ENCODE measurements around the gene NAALADL2.
"Not testable (repeated sequence)": the region's sequence is repeated elsewhere in the genome, so short reads cannot be mapped to it uniquely, and the experiment has no call there.

The NAALADL2 gene

DNA sequence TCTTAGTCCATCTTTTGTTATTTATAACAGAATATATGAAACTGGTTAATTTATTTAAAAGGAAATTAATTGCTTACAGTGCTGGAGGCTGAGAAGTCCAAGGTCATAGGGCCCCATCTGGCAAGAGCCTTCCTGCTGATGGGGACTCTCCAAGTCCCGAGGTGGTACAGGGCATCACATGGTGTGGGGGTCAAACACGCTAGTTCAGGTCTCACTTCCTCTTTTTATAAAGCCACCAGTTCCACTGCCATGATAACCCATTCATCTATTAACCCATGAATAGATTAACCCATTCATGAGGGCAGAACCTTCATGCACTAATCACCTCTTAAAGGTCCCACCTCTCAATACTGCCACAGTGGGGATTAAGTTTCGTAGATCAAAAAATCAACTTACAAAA is 659.3 kb downstream of the NAALADL2 start:
- Histone ChIP-seq H3K79me2 (ENCODE audit: insufficient read depth, low read depth) (no peaks in the 10 kb centered on the region), H3K36me3 (ENCODE audit: insufficient read depth) (no peaks in the 10 kb centered on the region), H3K4me1 (ENCODE audit: low read depth, poor library complexity, severe bottlenecking) (no peaks in the 10 kb centered on the region), H3K27ac (no peak overlapping the region), H3K27me3 (ENCODE audit: insufficient read depth, low read depth) (no peaks in the 10 kb centered on the region), H3K4me2 (no peak overlapping the region), H2AFZ (ENCODE audit: low read depth) (no peak overlapping the region), H3K4me3 (IDR thresholded peaks at IDR 0.05; ENCODE audit: insufficient read depth, low read depth, low read length) (no peak overlapping the region), H3K9ac (no peak overlapping the region), H4K20me1 (ENCODE audit: insufficient read depth) (no peaks in the 10 kb centered on the region)
- no peak for TF ChIP-seq CTCF (conservative IDR thresholded peaks at IDR 0.05; ENCODE audit: low read depth, low read length)

GRCh38 chr3:175521406-175521805 is 662.3 kb downstream of the NAALADL2 start:
- no peaks in the 10 kb centered on the region for H3K79me2 ChIP-seq (ENCODE audit: insufficient read depth, low read depth)
- H3K27me3 ChIP-seq (ENCODE audit: insufficient read depth, low read depth) = no peaks in the 10 kb centered on the region
- no peak overlapping the region for H2AFZ ChIP-seq (ENCODE audit: low read depth)
- H4K20me1 ChIP-seq (ENCODE audit: insufficient read depth) = no peaks in the 10 kb centered on the region
- H3K27ac ChIP-seq = no peak overlapping the region
- no peak for TF ChIP-seq CTCF (conservative IDR thresholded peaks at IDR 0.05; ENCODE audit: low read depth, low read length)
- H3K9ac ChIP-seq = no peak overlapping the region
- no peak overlapping the region for H3K4me2 ChIP-seq
- H3K36me3 ChIP-seq (ENCODE audit: insufficient read depth) = no peaks in the 10 kb centered on the region
- no peak overlapping the region for H3K4me3 ChIP-seq (IDR thresholded peaks at IDR 0.05; ENCODE audit: insufficient read depth, low read depth, low read length)
- no peaks in the 10 kb centered on the region for H3K4me1 ChIP-seq (ENCODE audit: low read depth, poor library complexity, severe bottlenecking)

GRCh38 chr3:175526191-175526590 is 667.1 kb downstream of the NAALADL2 start:
- Histone ChIP-seq H3K36me3 (ENCODE audit: insufficient read depth) (no peaks in the 10 kb centered on the region), H3K79me2 (ENCODE audit: insufficient read depth, low read depth) (no peaks in the 10 kb centered on the region), H3K27ac (no peak overlapping the region), H2AFZ (ENCODE audit: low read depth) (no peak overlapping the region), H3K4me1 (ENCODE audit: low read depth, poor library complexity, severe bottlenecking) (no peaks in the 10 kb centered on the region), H3K27me3 (ENCODE audit: insufficient read depth, low read depth) (no peaks in the 10 kb centered on the region), H3K9ac (no peak overlapping the region), H3K4me3 (IDR thresholded peaks at IDR 0.05; ENCODE audit: insufficient read depth, low read depth, low read length) (no peak overlapping the region), H3K4me2 (no peak overlapping the region), H4K20me1 (ENCODE audit: insufficient read depth) (no peaks in the 10 kb centered on the region)
- TF ChIP-seq CTCF (conservative IDR thresholded peaks at IDR 0.05; ENCODE audit: low read depth, low read length) = no peak

- no peaks in the 10 kb centered on the region for H3K79me2 ChIP-seq (ENCODE audit: insufficient read depth, low read depth)
- H3K4me2 ChIP-seq = no peak overlapping the region
- no peaks in the 10 kb centered on the region for H3K4me1 ChIP-seq (ENCODE audit: low read depth, poor library complexity, severe bottlenecking)
- no peak for TF ChIP-seq CTCF (conservative IDR thresholded peaks at IDR 0.05; ENCODE audit: low read depth, low read length)
- H3K9ac ChIP-seq = no peak overlapping the region
- no peaks in the 10 kb centered on the region for H3K36me3 ChIP-seq (ENCODE audit: insufficient read depth)
- H4K20me1 ChIP-seq (ENCODE audit: insufficient read depth) = no peaks in the 10 kb centered on the region
- no peak overlapping the region for H2AFZ ChIP-seq (ENCODE audit: low read depth)
- no peaks in the 10 kb centered on the region for H3K27me3 ChIP-seq (ENCODE audit: insufficient read depth, low read depth)
- no peak overlapping the region for H3K4me3 ChIP-seq (IDR thresholded peaks at IDR 0.05; ENCODE audit: insufficient read depth, low read depth, low read length)
- no peak overlapping the region for H3K27ac ChIP-seq
Measured at GRCh38 chr3:175526609-175527280, 667.6 kb downstream of the NAALADL2 start.

- H3K4me2 ChIP-seq; H3K36me3 ChIP-seq (ENCODE audit: insufficient read depth); H3K27me3 ChIP-seq (ENCODE audit: insufficient read depth, low read depth); H4K20me1 ChIP-seq (ENCODE audit: insufficient read depth); H3K27ac ChIP-seq; H3K4me3 ChIP-seq (IDR thresholded peaks at IDR 0.05; ENCODE audit: insufficient read depth, low read depth, low read length); H3K9ac ChIP-seq; H3K4me1 ChIP-seq (ENCODE audit: low read depth, poor library complexity, severe bottlenecking); H3K79me2 ChIP-seq (ENCODE audit: insufficient read depth, low read depth); H2AFZ ChIP-seq (ENCODE audit: low read depth): not testable (repeated sequence)
Measured at GRCh38 chr3:175528693-175529092, 669.6 kb downstream of the NAALADL2 start.
